HL-60 (cell line): ENCODE data around the gene NAPEPLD.

Experiments
- DNase-seq, 2 experiments: peaks; one replicate each; pipeline ENCODE4 v3.0.0-alpha.2; 2010 to 2020; ENCODE audit warnings: low read depth in 1 of 2, low spot score in 1 of 2
- H3K27ac ChIP-seq: fragments of 250-450 bp; sonication (Bioruptor Pico); replicated peaks from 2 replicates; pipeline ENCODE4 v1.5.1; 2020; ENCODE audit warnings: mild to moderate bottlenecking, moderate library complexity
- H3K27me3 ChIP-seq: fragments of 250-450 bp; sonication (Bioruptor Pico); 2 replicates; pipeline ENCODE4 v1.5.1; 2021; ENCODE audit warnings: mild to moderate bottlenecking, moderate library complexity; ENCODE audit not compliant: insufficient read depth, poor library complexity, severe bottlenecking
- H3K4me3 ChIP-seq: replicated peaks from 2 replicates; pipeline ENCODE4 v1.5.1; 2011; ENCODE audit warnings: mild to moderate bottlenecking, control low read depth, low read length; ENCODE audit not compliant: insufficient read depth
- GABPA ChIP-seq: IDR thresholded peaks from 2 replicates; pipeline ENCODE4 v1.6.1; 2012; ENCODE audit warnings: low read depth
- POLR2AphosphoS5 ChIP-seq: IDR thresholded peaks from 2 replicates; pipeline ENCODE4 v1.6.1; 2012; ENCODE audit warnings: low read depth
- SPI1 ChIP-seq: IDR thresholded peaks from 2 replicates; pipeline ENCODE4 v1.6.1; 2012; ENCODE audit warnings: low read depth, mild to moderate bottlenecking, borderline replicate concordance
- TF ChIP-seq, protein P1 (sequence below): IDR thresholded peaks from 2 replicates; pipeline ENCODE4 v1.6.1; 2012; ENCODE audit warnings: low read depth; ENCODE audit not compliant: insufficient replicate concordance
- TF ChIP-seq, protein P2 (sequence below): IDR thresholded peaks from one replicate; pipeline ENCODE4 v1.5.1; 2011; ENCODE audit warnings: low read length, control low read depth, inconsistent platforms; ENCODE audit not compliant: insufficient read depth

The NAPEPLD gene

DNA sequence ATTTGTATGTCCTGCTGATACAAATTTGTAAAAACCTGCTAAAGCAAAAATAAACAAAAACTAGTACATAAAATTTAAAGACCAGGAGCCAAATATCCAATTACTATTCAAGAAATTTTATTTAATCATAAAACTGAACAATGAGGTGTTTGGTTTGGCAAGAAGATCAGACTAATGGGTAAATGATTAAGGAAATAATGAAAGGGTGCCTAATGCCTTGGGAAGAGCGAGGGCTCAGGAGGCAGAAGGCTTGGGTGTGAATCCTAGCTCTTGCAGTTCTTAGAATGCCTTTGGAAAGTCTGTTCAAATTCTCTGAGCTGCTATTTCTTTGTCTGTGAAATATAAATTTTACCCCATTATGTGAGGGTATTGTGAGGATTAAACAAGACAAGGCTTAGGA lies 32.4 kb downstream of the NAPEPLD start:
- no peak for DNase-seq
- Histone ChIP-seq H3K27me3 (no peaks in the 10 kb centered on the region), H3K4me3 (no peak overlapping the region), H3K27ac (no peak overlapping the region)
- TF ChIP-seq SPI1 (no peak), POLR2AphosphoS5 (no peak), GABPA (no peak)
- TF ChIP-seq, protein P1, sequence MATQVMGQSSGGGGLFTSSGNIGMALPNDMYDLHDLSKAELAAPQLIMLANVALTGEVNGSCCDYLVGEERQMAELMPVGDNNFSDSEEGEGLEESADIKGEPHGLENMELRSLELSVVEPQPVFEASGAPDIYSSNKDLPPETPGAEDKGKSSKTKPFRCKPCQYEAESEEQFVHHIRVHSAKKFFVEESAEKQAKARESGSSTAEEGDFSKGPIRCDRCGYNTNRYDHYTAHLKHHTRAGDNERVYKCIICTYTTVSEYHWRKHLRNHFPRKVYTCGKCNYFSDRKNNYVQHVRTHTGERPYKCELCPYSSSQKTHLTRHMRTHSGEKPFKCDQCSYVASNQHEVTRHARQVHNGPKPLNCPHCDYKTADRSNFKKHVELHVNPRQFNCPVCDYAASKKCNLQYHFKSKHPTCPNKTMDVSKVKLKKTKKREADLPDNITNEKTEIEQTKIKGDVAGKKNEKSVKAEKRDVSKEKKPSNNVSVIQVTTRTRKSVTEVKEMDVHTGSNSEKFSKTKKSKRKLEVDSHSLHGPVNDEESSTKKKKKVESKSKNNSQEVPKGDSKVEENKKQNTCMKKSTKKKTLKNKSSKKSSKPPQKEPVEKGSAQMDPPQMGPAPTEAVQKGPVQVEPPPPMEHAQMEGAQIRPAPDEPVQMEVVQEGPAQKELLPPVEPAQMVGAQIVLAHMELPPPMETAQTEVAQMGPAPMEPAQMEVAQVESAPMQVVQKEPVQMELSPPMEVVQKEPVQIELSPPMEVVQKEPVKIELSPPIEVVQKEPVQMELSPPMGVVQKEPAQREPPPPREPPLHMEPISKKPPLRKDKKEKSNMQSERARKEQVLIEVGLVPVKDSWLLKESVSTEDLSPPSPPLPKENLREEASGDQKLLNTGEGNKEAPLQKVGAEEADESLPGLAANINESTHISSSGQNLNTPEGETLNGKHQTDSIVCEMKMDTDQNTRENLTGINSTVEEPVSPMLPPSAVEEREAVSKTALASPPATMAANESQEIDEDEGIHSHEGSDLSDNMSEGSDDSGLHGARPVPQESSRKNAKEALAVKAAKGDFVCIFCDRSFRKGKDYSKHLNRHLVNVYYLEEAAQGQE: no peak
- TF ChIP-seq, protein P2, sequence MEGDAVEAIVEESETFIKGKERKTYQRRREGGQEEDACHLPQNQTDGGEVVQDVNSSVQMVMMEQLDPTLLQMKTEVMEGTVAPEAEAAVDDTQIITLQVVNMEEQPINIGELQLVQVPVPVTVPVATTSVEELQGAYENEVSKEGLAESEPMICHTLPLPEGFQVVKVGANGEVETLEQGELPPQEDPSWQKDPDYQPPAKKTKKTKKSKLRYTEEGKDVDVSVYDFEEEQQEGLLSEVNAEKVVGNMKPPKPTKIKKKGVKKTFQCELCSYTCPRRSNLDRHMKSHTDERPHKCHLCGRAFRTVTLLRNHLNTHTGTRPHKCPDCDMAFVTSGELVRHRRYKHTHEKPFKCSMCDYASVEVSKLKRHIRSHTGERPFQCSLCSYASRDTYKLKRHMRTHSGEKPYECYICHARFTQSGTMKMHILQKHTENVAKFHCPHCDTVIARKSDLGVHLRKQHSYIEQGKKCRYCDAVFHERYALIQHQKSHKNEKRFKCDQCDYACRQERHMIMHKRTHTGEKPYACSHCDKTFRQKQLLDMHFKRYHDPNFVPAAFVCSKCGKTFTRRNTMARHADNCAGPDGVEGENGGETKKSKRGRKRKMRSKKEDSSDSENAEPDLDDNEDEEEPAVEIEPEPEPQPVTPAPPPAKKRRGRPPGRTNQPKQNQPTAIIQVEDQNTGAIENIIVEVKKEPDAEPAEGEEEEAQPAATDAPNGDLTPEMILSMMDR: no peak

DNA sequence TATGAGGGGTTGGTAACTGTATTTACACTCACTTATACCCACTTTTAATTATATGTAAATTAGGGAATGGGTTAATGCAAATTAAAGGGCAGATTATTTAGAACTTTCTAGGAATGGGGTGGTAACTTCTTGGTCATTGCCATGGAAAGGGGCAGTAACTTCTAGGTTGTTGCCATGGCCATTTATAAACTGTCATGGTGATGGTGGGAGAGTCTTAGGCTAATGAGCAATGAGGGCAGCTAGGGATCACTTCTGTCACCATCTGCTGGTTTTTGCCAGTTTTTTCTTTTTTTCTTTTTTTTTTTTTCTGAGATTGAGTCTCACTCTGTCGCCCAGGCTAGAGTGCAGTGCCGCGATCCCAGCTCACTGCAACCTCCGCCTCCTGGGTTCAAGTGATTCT lies 33.1 kb downstream of the NAPEPLD start:
- no peaks in the 10 kb centered on the region for H3K27me3 ChIP-seq
- H3K27ac ChIP-seq: no peak overlapping the region
- TF ChIP-seq POLR2AphosphoS5 (no peak), GABPA (no peak), SPI1 (no peak)
- TF ChIP-seq, protein P2: no peak
- TF ChIP-seq, protein P1: no peak
- no peak for DNase-seq
- no peak overlapping the region for H3K4me3 ChIP-seq

DNA sequence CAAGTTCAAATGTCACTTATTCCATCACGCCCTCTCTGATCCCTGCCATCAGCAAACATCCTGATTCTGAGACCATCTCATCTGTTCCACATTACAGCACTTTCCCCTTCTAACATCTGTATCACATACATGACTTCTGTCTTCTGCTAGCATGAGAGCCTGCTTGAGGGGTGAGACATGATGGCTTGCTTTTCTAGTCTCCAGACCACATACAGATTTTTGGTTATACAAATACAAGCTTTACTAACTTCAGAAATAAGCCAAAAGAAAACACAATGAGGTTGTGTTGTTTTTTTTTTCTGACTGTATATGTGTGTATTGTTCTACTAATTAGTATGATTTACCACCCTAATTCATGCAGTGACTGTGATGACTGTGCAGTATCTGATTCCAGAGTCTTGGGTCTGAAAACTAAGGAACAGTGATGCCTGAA lies 34.3 kb downstream of the NAPEPLD start:
- TF ChIP-seq, protein P1: no peak
- TF ChIP-seq, protein P2: no peak
- no peak for TF ChIP-seq POLR2AphosphoS5
- no peak for TF ChIP-seq SPI1
- no peak for TF ChIP-seq GABPA
- H3K27me3 ChIP-seq: no peaks in the 10 kb centered on the region
- no peak overlapping the region for H3K27ac ChIP-seq
- no peak for DNase-seq
- H3K4me3 ChIP-seq: no peak overlapping the region
